ENCODE results near the gene MAFG. TPM values are rescaled to one million over a fixed set of nuclear protein-coding genes. Genes with fewer than 3 reads are reported as not detected.
A peak's percentile ranks its signal among the peaks of the same experiment; 100 is the strongest.

The MAFG gene
- total and polyA plus RNA-seq, 2 of the 13 experiments (the other 11 are each of a cell fraction or from before 2014, with no cell fraction given), result 14.5 to 20.0 TPM

DNA sequence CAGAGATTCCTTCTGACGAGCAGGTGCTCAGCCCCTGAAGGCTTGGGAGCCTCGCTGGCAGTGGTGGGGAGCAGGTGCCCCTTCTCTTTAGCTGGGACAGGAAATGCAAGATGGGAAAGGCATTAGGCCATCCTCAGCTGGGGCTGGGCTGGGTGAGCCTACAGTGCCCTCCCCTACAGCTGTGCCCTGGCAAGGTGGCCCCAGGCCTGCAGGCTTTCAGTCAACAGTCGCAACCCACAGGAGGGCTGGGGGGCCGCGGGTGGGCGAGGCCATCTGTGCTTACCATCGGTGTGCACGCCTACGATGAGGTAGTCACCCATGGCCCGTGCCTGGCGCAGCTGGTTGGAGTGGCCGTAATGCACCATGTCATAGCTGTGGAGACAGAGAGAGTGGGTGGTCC, 18.3 kb downstream of the MAFG start (continued):
- TF ChIP-seq, protein P1, sequence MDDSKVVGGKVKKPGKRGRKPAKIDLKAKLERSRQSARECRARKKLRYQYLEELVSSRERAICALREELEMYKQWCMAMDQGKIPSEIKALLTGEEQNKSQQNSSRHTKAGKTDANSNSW (CRISPR knock-in tag; IDR thresholded peaks at IDR 0.05; ENCODE audit: borderline replicate concordance), result no peak
- TF ChIP-seq, protein P2, sequence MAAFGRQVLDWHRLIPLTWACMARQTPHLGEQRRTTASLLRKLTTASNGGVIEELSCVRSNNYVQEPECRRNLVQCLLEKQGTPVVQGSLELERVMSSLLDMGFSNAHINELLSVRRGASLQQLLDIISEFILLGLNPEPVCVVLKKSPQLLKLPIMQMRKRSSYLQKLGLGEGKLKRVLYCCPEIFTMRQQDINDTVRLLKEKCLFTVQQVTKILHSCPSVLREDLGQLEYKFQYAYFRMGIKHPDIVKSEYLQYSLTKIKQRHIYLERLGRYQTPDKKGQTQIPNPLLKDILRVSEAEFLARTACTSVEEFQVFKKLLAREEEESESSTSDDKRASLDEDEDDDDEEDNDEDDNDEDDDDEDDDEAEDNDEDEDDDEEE (CRISPR knock-in tag; IDR thresholded peaks at IDR 0.05), result no peak
- TF ChIP-seq, protein P3, sequence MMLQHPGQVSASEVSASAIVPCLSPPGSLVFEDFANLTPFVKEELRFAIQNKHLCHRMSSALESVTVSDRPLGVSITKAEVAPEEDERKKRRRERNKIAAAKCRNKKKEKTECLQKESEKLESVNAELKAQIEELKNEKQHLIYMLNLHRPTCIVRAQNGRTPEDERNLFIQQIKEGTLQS (CRISPR knock-in tag; IDR thresholded peaks at IDR 0.05), result no peak
- TF ChIP-seq ZNF383 (CRISPR knock-in tag; IDR thresholded peaks at IDR 0.05; ENCODE audit: borderline replicate concordance) (no peak), KMT2B (CRISPR knock-in tag; IDR thresholded peaks at IDR 0.05) (no peak), ZNF614 (CRISPR knock-in tag; IDR thresholded peaks at IDR 0.05; ENCODE audit: borderline replicate concordance) (no peak), ZNF253 (CRISPR knock-in tag; IDR thresholded peaks at IDR 0.05; ENCODE audit: borderline replicate concordance) (no peak), KLF16 (CRISPR knock-in tag; IDR thresholded peaks at IDR 0.05) (0 out of 4 replicates have a peak, but pooled peaks of 1 of the 2 experiments have one; percentile 80), TEAD2 (CRISPR knock-in tag; IDR thresholded peaks at IDR 0.05) (no peak), NFRKB (IDR thresholded peaks at IDR 0.05) (no peak), REPIN1 (CRISPR knock-in tag; IDR thresholded peaks at IDR 0.05; ENCODE audit: borderline replicate concordance, low read depth) (no peak), POLR2A (IDR thresholded peaks at IDR 0.05; ENCODE audit: insufficient read depth in 1 of 2, low read depth in 2 of 2, low read length in 2 of 2) (no peak), PBX3 (CRISPR knock-in tag; IDR thresholded peaks at IDR 0.05; ENCODE audit: borderline replicate concordance) (no peak), NBN (conservative IDR thresholded peaks at IDR 0.05) (no peak), ZFP62 (CRISPR knock-in tag; IDR thresholded peaks at IDR 0.05) (no peak), SALL1 (CRISPR knock-in tag; IDR thresholded peaks at IDR 0.05) (peak; percentile 23; the same call in 1 of the 2 replicates), ZNF251 (CRISPR knock-in tag; IDR thresholded peaks at IDR 0.05) (no peak), KDM5B (CRISPR knock-in tag; IDR thresholded peaks at IDR 0.05; ENCODE audit: borderline replicate concordance) (no peak), ZSCAN5A (CRISPR knock-in tag; IDR thresholded peaks at IDR 0.05; ENCODE audit: borderline replicate concordance) (no peak), ZBTB49 (CRISPR knock-in tag; IDR thresholded peaks at IDR 0.05; ENCODE audit: borderline replicate concordance) (no peak)
- TF ChIP-seq, protein P4, sequence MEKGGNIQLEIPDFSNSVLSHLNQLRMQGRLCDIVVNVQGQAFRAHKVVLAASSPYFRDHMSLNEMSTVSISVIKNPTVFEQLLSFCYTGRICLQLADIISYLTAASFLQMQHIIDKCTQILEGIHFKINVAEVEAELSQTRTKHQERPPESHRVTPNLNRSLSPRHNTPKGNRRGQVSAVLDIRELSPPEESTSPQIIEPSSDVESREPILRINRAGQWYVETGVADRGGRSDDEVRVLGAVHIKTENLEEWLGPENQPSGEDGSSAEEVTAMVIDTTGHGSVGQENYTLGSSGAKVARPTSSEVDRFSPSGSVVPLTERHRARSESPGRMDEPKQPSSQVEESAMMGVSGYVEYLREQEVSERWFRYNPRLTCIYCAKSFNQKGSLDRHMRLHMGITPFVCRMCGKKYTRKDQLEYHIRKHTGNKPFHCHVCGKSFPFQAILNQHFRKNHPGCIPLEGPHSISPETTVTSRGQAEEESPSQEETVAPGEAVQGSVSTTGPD (CRISPR knock-in tag; IDR thresholded peaks at IDR 0.05), result no peak
- TF ChIP-seq, protein P5, sequence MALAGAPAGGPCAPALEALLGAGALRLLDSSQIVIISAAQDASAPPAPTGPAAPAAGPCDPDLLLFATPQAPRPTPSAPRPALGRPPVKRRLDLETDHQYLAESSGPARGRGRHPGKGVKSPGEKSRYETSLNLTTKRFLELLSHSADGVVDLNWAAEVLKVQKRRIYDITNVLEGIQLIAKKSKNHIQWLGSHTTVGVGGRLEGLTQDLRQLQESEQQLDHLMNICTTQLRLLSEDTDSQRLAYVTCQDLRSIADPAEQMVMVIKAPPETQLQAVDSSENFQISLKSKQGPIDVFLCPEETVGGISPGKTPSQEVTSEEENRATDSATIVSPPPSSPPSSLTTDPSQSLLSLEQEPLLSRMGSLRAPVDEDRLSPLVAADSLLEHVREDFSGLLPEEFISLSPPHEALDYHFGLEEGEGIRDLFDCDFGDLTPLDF (CRISPR knock-in tag; IDR thresholded peaks at IDR 0.05), result no peak

All from HepG2 (cell line).